ENCODE measurements around the gene SGSM2. TPM values are rescaled to one million over a fixed set of nuclear protein-coding genes. Genes with fewer than 3 reads are reported as not detected.

The SGSM2 gene, protein sequence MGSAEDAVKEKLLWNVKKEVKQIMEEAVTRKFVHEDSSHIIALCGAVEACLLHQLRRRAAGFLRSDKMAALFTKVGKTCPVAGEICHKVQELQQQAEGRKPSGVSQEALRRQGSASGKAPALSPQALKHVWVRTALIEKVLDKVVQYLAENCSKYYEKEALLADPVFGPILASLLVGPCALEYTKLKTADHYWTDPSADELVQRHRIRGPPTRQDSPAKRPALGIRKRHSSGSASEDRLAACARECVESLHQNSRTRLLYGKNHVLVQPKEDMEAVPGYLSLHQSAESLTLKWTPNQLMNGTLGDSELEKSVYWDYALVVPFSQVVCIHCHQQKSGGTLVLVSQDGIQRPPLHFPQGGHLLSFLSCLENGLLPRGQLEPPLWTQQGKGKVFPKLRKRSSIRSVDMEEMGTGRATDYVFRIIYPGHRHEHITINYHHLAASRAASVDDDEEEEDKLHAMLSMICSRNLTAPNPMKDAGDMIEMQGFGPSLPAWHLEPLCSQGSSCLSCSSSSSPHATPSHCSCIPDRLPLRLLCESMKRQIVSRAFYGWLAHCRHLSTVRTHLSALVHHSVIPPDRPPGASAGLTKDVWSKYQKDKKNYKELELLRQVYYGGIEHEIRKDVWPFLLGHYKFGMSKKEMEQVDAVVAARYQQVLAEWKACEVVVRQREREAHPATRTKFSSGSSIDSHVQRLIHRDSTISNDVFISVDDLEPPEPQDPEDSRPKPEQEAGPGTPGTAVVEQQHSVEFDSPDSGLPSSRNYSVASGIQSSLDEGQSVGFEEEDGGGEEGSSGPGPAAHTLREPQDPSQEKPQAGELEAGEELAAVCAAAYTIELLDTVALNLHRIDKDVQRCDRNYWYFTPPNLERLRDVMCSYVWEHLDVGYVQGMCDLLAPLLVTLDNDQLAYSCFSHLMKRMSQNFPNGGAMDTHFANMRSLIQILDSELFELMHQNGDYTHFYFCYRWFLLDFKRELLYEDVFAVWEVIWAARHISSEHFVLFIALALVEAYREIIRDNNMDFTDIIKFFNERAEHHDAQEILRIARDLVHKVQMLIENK
- total RNA-seq: 55.4 TPM
- long read RNA-seq, full-length matches to known transcripts: 17 of 90 reads
- long read RNA-seq, partial matches to known transcripts: 36 of 90 reads
- long read RNA-seq, other reads (novel, unspliced or antisense): 37 of 90 reads

DNA sequence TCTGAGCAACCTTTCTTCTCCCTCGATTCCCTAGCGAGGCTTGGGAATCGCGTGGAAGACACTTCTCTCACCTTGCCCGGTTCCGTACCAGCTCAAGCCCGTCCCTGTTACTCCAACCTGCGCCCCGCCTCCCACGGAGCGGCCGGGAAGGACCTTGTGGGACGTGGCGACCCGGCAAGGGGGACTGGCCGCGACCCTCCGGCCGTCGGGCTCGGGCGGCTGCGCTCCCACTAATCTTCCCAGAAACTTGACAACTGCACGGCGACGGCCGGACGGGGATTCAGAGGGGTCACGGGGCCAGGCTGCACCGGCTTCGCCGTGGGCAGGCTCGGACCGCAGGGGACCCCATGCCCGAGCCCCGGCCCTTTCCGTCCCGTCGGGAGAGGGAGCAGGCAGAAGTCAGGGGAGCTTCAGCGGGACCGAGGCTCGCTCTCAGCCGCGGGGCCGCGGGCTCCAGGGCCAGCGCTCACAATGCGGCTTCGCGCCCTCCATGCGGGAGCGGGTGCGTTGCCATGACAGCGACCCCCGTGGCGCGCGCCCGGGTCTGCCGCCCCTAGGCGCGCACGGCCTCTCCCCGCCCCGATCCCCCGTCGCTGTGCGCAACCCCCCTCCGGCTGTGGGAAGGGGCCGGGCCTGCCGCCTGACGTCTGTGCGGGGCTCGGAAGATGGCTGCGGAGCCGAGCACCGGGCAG is at the start of gene SGSM2:
Gene SGSM2, plus strand, starts transcription at position 650 of the 692 bp plus-strand sequence. CDS start 188 bp downstream, outside the sequence.
- Histone ChIP-seq H3K27ac (peak within 1 kb of the TSS; percentile 84), H3K27me3 (ENCODE audit: low read depth) (no peaks in the 10 kb centered on the region), H3K36me3 (peaks cover 35% of the 10 kb centered on the region), H3K4me1 (peaks cover 14% of the 10 kb centered on the region), H3K9me3 (no peaks in the 10 kb centered on the region), H3K4me3 (peak within 1 kb of the TSS; percentile 86)
- intact Hi-C loops (cut with DNase I): no loop called here
- TF ChIP-seq, protein P1, sequence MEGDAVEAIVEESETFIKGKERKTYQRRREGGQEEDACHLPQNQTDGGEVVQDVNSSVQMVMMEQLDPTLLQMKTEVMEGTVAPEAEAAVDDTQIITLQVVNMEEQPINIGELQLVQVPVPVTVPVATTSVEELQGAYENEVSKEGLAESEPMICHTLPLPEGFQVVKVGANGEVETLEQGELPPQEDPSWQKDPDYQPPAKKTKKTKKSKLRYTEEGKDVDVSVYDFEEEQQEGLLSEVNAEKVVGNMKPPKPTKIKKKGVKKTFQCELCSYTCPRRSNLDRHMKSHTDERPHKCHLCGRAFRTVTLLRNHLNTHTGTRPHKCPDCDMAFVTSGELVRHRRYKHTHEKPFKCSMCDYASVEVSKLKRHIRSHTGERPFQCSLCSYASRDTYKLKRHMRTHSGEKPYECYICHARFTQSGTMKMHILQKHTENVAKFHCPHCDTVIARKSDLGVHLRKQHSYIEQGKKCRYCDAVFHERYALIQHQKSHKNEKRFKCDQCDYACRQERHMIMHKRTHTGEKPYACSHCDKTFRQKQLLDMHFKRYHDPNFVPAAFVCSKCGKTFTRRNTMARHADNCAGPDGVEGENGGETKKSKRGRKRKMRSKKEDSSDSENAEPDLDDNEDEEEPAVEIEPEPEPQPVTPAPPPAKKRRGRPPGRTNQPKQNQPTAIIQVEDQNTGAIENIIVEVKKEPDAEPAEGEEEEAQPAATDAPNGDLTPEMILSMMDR (IDR thresholded peaks at IDR 0.05): no peak
- peak; percentile 81 to 83 for ATAC-seq
- peak; percentile 79 for DNase-seq

DNA sequence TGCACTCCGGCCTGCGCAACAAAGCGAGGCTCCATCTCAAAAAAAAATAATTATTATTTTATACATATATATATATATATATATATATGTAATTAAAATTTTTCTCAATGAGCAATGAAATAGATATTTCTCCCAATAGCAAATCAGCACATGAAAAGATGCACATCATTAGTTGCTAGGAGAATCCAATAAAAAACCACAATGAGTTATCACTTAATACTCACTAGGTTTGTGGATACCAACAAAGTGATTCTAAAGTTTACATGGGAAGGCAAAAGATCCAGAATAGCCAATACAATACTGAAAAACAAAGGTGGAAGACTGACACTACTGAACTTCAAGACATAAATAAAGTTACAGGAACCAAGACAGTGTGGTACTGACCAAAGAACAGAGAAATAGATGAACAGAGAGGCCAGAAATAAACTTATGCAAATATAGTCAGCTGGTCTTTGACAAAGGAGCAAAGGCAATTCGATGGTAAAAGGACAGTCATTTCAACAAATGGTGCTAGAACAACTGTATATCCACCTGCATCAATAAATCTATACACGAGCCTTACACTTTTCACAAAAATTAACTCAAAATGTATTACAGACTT is 47.3 kb upstream of the SGSM2 start:
- H3K4me3 ChIP-seq: no peak overlapping the region
- DNase-seq (no peak), ATAC-seq (no peak)
- TF ChIP-seq, protein P1 (IDR thresholded peaks at IDR 0.05): no peak
- H3K9me3 ChIP-seq: no peaks in the 10 kb centered on the region
- no peaks in the 10 kb centered on the region for H3K27me3 ChIP-seq (ENCODE audit: low read depth)
- intact Hi-C loops (cut with DNase I): no loop called here
- H3K36me3 ChIP-seq: peaks cover 91% of the 10 kb centered on the region
- no peaks in the 10 kb centered on the region for H3K4me1 ChIP-seq
- no peak overlapping the region for H3K27ac ChIP-seq

DNA sequence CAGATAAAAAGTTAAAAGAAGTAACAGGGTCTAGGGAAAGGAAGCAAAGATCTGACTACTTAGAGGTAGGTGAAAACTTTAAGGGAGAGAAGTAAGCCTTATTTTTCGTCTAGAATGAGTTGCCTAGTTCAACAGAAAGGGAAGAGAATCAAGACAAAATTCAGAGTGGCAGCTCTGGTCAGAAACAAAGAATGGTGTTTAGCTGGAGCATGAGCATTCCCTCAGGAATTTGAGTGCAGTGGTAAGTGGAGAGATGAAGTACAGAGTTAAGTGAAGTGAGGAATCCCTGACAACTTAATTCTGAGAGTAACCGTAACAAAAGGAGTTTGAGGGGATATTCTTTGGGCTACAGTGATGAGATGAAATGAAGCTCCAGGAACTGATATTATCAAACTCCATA is 45.2 kb upstream of the SGSM2 start:
- H3K36me3 ChIP-seq: peaks cover 98% of the 10 kb centered on the region

GRCh38 chr17:2295575-2295974 is 41.7 kb upstream of the SGSM2 start:
- intact Hi-C loops (cut with DNase I): no loop called here
- Histone ChIP-seq H3K4me3 (no peak overlapping the region), H3K36me3 (peaks cover 98% of the 10 kb centered on the region)

More for the DNA sequence above, 45.2 kb upstream of the SGSM2 start:
- no peaks in the 10 kb centered on the region for H3K27me3 ChIP-seq (ENCODE audit: low read depth)
- peak in 1 of 2 donors; percentile 79 for ATAC-seq
- DNase-seq: no peak
- no peak overlapping the region for H3K27ac ChIP-seq
- intact Hi-C loops (cut with DNase I): no loop called here
- H3K4me1 ChIP-seq: no peaks in the 10 kb centered on the region
- H3K4me3 ChIP-seq: no peak overlapping the region
- no peaks in the 10 kb centered on the region for H3K9me3 ChIP-seq
- TF ChIP-seq, protein P1 (IDR thresholded peaks at IDR 0.05): no peak

More at GRCh38 chr17:2295575-2295974, 41.7 kb upstream of the SGSM2 start:
- peaks cover 7% of the 10 kb centered on the region for H3K4me1 ChIP-seq
- H3K27ac ChIP-seq: no peak overlapping the region
- TF ChIP-seq, protein P1 (IDR thresholded peaks at IDR 0.05): no peak
- no peaks in the 10 kb centered on the region for H3K9me3 ChIP-seq
- DNase-seq (no peak), ATAC-seq (no peak)
- no peaks in the 10 kb centered on the region for H3K27me3 ChIP-seq (ENCODE audit: low read depth)

All from lower lobe of right lung (tissue), 2 donors.